HG02943 (cell line): Measurements from ENCODE around the gene ARPC1A.
"Not testable (repeated sequence)": the region's sequence is repeated elsewhere in the genome, so short reads cannot be mapped to it uniquely, and the experiment has no call there.

Source experiments
- ATAC-seq: cut with Tn5 transposase; IDR thresholded peaks from one replicate; pipeline ENCODE4 v1.9.1; 2021; ENCODE audit warnings: mild to moderate bottlenecking, low read depth, moderate library complexity; ENCODE audit not compliant: unreplicated experiment

ARPC1A gene

DNA sequence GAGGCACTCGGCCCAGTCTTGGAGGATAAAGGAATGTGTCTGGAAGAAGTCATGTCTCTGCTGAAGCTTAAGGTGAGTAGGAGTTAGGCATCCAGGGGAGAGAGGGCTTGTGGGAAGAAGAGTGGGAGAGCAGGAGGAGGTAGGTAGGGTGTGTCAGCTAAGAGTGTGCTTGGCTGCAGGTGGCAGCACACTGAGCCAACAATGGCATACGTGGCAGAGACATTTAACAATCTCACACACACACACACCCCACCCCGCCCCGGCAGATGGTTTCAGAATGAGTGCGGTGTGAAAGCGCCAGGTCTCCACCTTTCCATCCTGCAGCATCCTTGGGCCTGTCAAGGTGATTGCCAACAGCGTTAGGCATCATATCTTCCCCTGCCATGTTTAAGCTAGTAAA is 11.2 kb upstream of the ARPC1A start:
- ATAC-seq = no peak

DNA sequence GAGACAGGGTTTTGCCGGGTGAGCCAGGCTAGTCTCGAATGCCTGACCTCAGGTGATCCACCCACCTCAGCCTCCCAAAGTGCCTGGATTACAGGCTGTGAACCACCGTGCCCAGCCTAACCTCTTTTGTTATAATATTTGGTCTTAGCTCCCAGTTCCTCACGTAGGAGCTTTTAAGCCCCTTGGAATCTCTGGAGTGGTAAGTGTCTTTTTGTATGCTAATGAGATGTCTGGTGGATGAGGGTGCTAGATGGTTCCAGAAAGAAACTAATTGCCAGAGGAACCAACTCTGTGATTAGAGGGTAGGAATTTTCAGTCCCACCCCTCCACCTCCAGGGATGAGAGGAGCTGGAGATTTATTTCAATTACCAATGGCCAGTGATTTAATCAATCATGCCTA is 5.3 kb upstream of the ARPC1A start:
- no peak for ATAC-seq

DNA sequence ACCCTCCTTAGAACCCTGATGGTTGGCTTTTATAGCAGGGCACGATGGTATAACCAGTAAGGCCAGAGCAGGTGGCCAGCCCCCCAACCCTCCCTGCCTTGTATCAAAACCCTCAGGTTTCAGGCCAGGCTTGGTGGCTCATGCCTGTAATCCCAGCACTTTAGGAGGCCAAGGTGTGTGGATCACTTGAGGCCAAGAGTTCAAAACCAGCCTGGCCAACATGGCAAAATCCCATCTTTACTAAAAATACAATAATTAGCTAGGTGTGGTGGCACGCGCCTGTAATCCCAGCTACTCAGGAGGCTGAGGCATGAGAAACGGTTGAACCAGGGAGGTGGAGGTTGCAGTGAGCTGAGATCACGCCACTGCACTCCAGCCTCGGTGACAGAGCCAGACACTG is 3.0 kb upstream of the ARPC1A start:
- not testable (repeated sequence) for ATAC-seq

DNA sequence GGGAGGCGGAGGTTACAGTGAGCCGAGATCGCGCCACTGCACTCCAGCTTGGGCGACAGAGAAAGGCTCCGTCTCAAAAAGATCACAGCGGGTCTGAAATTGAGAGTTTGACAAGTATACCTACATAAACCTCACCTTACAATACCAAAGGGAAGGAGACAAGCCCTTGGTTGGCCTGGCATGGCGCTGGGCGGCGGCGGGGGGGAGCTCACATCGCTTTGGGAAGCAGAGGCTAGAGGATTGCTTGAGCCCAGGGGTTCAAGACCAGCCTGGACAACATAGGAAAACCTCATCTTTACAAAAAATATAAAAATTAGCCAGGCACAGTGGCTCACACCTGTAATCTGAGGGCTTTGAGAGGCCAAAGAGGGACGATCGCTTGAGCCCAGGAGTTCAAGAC is 1.1 kb upstream of the ARPC1A start:
- ATAC-seq = no peak

DNA sequence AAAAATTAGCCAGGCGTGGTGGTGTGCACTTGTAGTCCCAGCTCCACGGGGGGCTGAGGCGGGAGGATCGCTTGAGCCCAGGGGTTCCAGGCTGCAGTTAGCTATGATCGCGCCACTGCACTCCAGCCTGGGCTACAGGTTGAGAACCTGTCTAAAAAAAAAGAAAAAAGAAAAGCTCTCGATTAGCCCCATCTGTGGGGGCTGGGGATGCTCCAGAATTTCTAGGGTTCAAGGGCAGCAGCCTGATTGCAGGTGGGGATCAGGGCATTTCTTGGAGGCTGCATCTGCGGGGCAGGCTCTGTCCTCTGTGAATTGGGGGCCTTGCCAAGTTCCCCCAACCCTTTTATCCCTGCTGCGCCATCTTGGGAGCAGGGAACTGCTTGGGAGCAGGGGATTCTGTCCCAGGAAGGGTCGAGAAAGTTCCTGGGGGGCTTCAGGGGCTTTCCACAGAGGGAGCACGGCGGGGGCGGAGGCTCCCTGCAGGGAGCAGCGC is 651 bp upstream of the ARPC1A start:
- no peak for ATAC-seq

DNA sequence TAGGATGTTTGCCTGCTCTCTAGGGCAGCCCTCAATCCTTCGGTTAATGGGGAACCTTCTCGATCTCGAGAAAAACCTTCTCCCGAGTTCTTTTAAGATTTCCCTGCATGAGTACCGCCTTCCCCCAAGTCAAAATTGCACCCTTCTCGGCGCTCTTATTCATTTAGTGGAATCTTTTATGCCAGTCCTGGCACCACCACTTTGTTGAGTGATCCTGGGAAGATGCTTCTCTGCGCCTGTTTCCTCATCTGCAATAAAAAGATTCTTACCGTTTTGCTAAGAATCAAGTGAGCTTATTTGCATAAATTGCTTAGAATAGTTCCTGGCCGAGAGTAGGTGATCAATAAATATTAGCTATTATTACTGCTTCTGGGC is 697 bp downstream of the ARPC1A start:
- no peak for ATAC-seq

DNA sequence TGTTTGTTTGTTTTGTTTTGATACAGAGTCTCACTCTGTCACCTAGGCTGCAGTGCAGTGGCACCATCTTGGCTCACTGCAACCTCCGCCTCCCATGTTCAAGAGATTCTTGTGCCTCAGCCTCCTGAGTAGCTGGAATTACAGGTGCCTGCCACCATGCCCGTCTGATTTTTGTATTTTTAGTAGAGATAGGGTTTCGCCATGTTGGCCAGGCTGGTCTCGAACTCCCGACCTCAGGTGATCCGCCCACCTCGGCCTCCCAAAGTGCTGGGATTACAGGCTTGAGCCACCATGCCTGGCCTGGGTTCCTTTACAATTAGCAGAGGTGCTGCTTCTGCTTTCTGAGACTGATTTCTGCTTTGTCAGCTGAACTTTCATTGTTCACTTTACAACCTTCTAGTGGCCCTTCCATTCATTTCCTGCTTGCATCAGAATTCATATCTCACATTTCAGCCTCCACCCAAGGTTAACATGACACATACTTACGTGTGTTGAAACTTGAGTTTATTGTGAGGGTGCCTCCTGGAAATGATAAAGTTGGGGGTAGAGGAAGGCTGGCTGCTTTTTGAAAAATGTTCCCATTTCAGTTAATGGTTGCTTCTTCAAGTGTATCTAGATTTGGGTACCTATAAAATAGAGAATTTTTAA is 4.7 kb downstream of the ARPC1A start:
- not testable (repeated sequence) for ATAC-seq

DNA sequence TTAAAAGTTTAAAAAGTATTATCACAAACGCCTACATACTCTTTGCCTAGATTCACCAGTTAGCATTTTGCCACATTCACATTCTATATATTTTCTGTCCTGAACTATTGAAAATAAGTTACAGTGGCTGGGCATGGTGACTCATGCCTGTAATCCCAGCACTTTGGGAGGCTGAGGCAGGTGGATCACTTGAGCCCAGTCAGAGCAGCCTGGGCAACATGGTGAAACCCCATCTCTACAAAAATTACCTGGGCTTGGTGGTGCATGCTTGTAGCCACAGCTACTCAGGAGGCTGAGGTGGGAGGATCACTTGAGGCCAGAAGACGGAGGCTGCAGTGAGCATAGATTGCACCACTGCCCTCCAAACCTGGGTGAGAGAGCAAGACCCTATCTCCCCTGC is 5.3 kb downstream of the ARPC1A start:
- no peak for ATAC-seq

DNA sequence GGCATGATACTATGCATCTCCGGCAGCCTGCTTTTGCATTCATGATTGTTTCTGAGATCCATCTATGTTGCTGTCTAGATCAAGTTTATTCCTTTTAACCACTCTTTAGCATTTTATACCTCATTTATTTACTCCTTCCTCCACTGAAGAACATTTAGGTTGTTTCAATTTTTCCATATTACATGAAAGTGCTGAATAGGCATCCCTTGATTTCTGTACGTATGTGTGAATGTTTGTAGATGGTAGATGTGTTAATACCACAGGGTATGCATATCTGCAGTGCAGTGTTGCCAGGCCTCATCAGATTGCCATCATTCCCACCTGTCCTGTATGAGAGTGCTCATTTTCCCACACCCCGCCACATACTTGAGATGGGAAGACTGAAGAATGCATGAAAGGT is 13.9 kb downstream of the ARPC1A start:
- ATAC-seq = no peak

DNA sequence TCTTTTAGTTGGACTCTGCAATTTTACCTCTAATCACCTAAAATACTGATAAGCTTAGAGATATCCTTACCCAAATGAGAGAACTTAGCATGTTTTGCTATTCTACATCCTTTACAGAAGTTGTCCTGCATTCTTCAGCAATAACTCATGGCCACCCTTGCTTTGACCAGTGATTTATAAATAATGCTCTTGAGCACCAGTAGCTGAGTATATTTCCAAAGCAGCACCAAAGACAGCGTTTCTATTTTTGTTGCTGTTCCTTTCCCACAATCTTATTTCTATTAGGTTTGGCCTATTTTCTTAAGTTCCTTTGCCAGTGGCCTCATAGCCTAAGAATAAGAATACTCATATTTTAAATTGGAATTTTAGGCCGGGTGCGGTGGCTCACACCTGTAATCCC is 15.0 kb downstream of the ARPC1A start:
- ATAC-seq = no peak

DNA sequence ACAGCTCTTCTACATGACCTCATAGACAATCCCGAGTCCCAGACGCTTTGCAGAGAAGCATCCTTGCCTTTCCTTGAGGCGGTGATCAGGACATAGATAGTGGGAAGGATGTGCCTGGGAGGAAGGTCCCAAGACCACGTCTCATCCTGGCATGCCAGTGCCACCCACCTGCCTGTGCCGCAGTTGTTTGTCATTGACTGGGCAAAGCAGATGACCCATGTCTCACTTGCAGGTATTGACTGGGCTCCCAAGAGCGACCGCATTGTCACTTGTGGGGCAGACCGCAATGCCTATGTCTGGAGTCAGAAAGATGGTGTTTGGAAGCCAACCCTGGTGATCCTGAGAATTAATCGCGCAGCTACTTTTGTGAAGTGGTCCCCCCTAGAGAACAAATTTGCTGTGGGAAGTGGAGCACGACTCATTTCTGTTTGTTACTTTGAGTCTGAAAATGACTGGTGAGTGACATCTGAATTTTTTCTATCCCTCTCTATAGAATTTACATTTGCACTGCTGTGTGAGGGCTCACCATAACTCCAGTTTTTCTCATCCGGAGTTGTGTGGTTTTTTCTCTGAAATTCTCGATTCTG is 18.5 kb downstream of the ARPC1A start:
- ATAC-seq = no peak

DNA sequence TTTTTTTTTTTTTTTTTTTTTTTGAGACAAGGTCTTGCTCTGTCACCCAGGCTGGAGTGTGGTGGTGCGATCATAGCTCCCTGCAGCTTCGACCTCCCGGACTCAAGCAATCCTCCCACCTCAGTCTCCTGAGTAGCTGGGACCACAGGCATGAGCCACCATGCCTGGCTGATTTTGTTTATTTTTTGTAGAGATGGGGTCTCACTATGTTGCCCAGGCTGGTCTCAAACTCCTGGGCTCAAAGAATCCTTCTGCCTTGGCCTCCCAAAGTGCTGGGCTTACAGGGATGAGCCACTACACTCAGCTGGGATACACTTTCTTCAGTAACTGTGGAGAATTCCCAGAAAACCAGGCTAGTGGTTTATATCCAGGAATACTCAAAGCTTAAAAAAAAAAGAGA is 24.9 kb downstream of the ARPC1A start:
- ATAC-seq = not testable (repeated sequence)

DNA sequence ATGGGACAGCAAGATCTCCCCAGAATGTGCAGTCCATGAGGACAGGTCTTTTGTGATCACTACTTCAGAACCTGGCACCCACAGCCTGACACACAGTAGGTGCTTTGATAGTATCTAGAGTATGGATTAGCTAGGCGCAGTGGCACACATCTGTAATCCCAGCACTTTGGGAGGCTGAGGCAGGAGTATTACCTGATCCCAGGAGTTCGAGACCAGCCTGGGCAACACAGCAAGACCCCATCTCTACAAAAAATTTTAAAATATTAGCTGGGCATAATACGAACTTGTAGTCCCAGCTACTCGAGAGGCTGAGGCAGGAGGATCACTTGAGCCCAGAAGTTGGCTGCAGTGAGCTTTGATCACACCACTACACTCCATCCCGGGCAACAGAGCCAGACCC is 26.5 kb downstream of the ARPC1A start:
- ATAC-seq = no peak

DNA sequence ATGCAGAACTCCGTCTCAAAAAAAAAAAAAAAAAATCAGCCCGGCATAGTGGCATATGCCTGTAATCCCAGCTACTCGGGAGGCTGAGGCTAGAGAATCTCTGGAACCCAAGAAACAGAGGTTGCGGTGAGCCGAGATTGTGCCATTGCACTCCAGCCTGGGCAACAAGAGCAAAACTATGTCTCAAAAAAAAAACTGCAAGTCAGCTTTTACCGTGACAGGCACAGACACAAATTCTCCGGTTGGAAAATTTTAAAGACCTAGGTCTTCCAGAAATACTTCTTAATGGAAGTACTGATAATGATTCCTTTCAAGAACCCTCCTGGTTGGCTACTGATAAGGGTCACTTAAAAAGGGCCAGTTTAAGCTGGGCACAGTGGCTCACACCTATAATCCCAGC is 29.4 kb downstream of the ARPC1A start:
- no peak for ATAC-seq

DNA sequence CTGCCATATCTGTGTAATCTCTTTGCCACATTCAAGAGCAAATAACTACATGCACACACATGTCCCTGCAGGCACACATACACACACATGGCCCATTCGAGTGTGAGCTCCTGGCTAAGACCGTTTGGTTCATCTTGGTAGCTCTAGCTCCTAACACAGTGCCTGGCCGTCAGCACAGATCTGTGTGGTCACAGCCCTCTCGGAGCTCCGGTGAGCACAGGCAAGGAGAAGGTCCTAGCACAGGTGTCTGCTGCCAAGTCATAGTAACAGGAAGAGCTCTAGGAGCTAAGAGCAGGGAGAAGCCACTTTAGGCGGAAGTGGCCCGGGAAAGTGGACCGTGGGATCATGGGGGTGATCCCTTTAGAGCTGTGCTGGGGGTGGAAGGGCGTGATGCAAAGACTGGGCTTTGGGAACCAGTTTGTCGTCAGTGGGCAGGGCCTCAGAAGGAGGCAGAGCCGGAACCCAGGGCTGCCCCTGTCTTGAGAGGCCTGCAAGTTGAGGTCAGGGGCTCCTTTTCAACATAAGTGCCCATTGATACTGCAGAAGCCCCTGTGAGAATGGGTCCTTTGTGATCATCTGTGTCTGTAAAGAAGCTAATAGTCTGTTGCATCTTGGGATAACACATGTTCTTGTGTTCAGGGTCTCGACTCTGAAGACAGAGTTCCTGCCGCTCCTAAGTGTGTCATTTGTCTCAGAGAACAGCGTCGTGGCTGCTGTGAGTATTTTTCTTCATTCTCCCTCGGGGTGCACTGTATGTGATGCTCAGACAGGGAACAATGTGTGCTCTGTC is 32.2 kb downstream of the ARPC1A start:
- no peak for ATAC-seq

DNA sequence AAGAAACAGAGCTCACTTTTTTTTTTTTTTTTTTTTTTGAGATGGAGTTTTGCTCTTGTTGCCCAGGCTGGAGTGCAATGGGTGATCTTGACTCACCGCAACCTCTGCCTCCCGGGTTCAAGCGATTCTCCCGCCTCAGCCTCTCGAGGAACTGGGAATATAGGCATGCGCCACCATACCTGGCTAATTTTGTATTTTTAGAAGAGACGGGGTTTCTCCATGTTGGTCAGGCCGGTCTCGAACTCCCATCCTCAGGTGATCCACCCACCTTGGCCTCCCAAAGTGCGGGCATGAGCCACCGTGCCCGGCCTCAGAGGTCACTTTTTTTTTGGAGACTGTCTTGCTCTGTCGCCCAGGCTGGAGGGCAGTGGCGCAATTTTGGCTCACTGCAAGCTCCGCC is 32.8 kb downstream of the ARPC1A start:
- not testable (repeated sequence) for ATAC-seq

DNA sequence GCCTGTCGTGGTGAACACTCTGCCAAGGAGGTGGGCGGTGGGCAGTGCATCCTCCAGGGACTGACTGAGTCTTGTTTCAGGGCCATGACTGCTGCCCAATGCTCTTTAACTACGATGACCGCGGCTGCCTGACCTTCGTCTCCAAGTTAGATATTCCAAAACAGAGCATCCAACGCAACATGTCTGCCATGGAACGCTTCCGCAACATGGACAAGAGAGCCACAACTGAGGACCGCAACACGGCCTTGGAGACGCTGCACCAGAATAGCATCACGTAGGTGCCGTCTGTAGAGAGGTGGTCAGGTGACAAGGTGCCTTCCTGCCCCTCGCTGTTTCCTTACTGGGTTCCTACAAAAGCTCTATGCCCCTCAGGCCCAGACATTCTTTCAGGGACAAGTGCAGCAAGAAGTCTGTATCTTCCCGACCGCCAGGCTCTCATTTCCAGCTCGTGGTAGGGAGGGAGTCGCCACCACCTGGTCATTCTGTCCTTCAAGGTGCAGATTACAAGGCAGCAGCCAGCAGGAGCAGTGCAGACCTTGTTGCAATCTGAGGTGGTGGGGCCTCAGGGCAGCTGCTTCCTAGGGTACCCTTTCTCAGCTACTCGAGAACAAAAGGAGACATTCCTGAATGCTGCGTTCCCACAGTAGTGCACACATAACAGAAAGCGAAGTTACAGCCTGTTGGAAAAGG is 33.9 kb downstream of the ARPC1A start:
- no peak for ATAC-seq

DNA sequence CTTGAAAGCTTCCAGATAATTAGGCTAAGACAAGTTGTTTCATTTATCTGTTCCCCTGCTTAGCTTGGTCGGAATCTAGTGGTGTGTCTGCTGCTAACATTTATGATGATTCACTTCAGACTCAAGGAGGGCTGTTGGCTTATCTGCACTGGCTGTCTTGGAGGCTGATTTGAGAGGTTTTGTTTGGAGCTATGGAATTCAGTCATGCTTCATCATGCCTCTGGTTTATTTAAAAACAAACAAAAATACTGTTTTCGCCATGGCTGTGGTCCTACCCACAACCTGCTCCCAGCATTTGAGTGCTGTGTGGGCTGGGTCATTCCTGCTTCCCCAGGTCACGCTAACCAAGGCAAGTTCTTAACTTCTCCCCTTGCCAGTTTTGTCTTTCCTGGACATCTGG is 37.1 kb downstream of the ARPC1A start:
- no peak for ATAC-seq

DNA sequence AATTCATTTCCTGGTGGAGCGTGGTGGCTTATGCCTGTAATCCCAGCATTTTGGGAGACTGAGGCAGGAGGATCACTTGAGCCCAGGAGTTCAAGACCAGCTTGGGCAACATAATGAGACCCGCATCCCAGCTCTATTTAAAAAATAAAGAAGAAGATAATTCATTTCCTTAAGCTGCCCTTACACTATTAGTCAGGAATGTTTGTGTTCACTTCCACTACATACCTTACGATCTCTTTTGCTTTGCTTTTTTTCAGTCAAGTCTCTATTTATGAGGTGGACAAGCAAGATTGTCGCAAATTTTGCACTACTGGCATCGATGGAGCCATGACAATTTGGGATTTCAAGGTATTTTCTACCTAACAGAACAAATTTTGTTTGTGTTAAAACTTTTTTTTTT is 37.6 kb downstream of the ARPC1A start:
- ATAC-seq = no peak

DNA sequence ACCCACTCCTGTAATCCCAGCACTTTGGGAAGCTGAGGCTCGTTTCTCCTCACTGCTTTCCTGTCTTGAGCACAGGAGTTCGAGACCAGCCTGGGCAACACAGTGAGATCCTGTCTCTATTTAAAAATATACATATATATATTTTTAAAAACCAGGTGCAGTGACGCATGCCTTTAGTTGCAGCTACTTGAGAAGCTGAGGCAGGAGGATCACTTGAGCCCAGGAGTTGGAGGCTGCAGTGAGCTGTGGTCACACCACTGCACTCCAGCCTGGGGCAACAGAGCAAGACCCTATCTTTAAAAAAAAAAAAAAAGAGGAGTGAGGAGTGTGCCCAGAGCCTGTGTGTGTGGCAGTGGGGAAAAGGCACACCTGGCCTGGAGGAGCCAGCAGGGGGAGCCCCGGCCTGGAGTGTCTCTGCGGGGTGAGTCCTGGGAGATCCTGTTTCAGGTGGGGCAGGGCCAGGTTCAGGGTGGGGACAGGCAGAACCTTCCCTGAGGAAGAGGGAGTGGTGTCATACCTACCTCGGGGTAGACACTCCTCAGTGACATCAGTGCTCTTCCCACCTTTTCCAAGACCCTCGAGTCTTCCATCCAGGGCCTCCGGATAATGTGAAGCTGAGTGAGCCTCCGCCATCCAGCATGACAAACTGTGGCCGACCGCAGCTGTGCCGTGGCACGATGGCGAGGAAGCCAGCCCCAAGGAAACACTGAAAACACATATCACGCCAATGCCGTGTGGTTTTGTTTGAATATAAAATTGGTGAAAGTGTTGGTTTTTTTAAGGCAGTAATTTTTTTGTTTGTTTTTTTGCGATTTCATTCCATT is 39.8 kb downstream of the ARPC1A start:
- ATAC-seq = no peak
